Activated CD8-positive, alpha-beta memory T cell treated with anti-CD3 and anti-CD28 coated beads for 4 hours (primary cell): ENCODE results near the gene NEURL4.

Source experiments
- DNase-seq, 2 donors: peaks; one replicate each; pipeline ENCODE4 v3.0.0-alpha.2; 2020; ENCODE audit warnings: low read depth in 2 of 2

The NEURL4 gene

GRCh38 chr17:7304179-7304578, 25.0 kb downstream of the NEURL4 start:
- no peak for DNase-seq

GRCh38 chr17:7296189-7296861, 32.8 kb downstream of the NEURL4 start:
- DNase-seq, result no peak

- DNase-seq, result no peak
These were observed 33.6 kb downstream of the NEURL4 start for GRCh38 chr17:7295230-7296180.

GRCh38 chr17:7294614-7295153, 34.5 kb downstream of the NEURL4 start, which contains the start of gene YBX2:
Gene YBX2 (minus strand): TSS chr17:7294639. CDS start chr17:7294500, 139 bp downstream.
- peak in 1 of 2 donors; percentile 61 for DNase-seq

- no peak for DNase-seq
These were observed 35.1 kb downstream of the NEURL4 start for GRCh38 chr17:7293816-7294613.

GRCh38 chr17:7293159-7293558, 36.0 kb downstream of the NEURL4 start:
- DNase-seq, result no peak

- DNase-seq, result no peak
These were observed 36.4 kb downstream of the NEURL4 start for GRCh38 chr17:7292729-7293128.

GRCh38 chr17:7292194-7292593, 36.9 kb downstream of the NEURL4 start:
- no peak for DNase-seq

GRCh38 chr17:7290685-7291084, 38.5 kb downstream of the NEURL4 start:
- DNase-seq, result no peak

GRCh38 chr17:7290166-7290565, 39.0 kb downstream of the NEURL4 start:
- DNase-seq, result no peak

- DNase-seq, result no peak
These were observed 39.7 kb downstream of the NEURL4 start for GRCh38 chr17:7289256-7290032.

- DNase-seq, result no peak
These were observed 43.5 kb downstream of the NEURL4 start for GRCh38 chr17:7285679-7286078.

- no peak for DNase-seq
These were observed 44.2 kb downstream of the NEURL4 start for GRCh38 chr17:7284911-7285310.

- DNase-seq, result no peak
These were observed 45.5 kb downstream of the NEURL4 start for GRCh38 chr17:7283471-7284216.

- no peak for DNase-seq
These were observed 46.3 kb downstream of the NEURL4 start for GRCh38 chr17:7282752-7283321.

- no peak for DNase-seq
These were observed 47.0 kb downstream of the NEURL4 start for GRCh38 chr17:7281953-7282751.

GRCh38 chr17:7281074-7281952, 47.8 kb downstream of the NEURL4 start, which contains the start of gene SLC2A4:
Gene SLC2A4 (plus strand): TSS chr17:7281718. CDS start chr17:7281935, 217 bp downstream.
- DNase-seq, result peak; percentile 58 to 79
